Smooth muscle cell (in vitro differentiated cells): Measurements from ENCODE around the gene MYOCD. TPM values are rescaled to one million over a fixed set of nuclear protein-coding genes. Genes with fewer than 3 reads are reported as not detected.

ENCODE experiments used
- DNase-seq: peaks from one replicate; lab custom pipeline; 2025; ENCODE audit not compliant: unreplicated experiment; lab: John Stamatoyannopoulos, UW
- H2AFZ ChIP-seq: fragments of 200-600 bp; sonication (generic); 2 replicates; pipeline ENCODE4 v1.6.0; 2016; ENCODE audit warnings: antibody characterized with exemption, low read depth, mild to moderate bottlenecking
- H3F3A ChIP-seq: fragments of 200-600 bp; sonication (generic); 2 replicates; pipeline ENCODE4 v1.6.0; 2017; ENCODE audit warnings: antibody characterized with exemption, low read depth
- H3K27ac ChIP-seq: fragments of 200-600 bp; sonication (generic); 2 replicates; pipeline ENCODE4 v1.5.1; 2016; ENCODE audit warnings: low read depth, mild to moderate bottlenecking
- H3K27me3 ChIP-seq: fragments of 200-600 bp; sonication (generic); 2 replicates; pipeline ENCODE4 v1.6.1; 2016; ENCODE audit warnings: low read depth, mild to moderate bottlenecking
- H3K36me3 ChIP-seq: fragments of 200-600 bp; sonication (generic); 2 replicates; pipeline ENCODE4 v1.5.1; 2016; ENCODE audit warnings: low read depth
- H3K4me1 ChIP-seq: fragments of 200-600 bp; sonication (generic); 2 replicates; pipeline ENCODE4 v1.5.1; 2016; ENCODE audit warnings: low read depth
- H3K4me2 ChIP-seq: fragments of 200-600 bp; sonication (generic); 2 replicates; pipeline ENCODE4 v1.6.0; 2016; ENCODE audit warnings: mild to moderate bottlenecking
- H3K4me3 ChIP-seq: fragments of 200-600 bp; sonication (generic); 2 replicates; pipeline ENCODE4 v1.5.1; 2016; ENCODE audit warnings: mild to moderate bottlenecking
- H3K79me2 ChIP-seq: fragments of 200-600 bp; sonication (generic); 2 replicates; pipeline ENCODE4 v1.6.0; 2016; ENCODE audit warnings: low read depth, mild to moderate bottlenecking
- H3K9ac ChIP-seq: fragments of 200-600 bp; sonication (generic); 2 replicates; pipeline ENCODE4 v1.6.0; 2016; ENCODE audit warnings: low read depth
- H3K9me3 ChIP-seq: fragments of 200-600 bp; sonication (generic); replicated peaks from 2 replicates; pipeline ENCODE4 v1.5.1; 2016; ENCODE audit warnings: low read depth
- H4K20me1 ChIP-seq: fragments of 200-600 bp; sonication (generic); 2 replicates; pipeline ENCODE4 v1.6.0; 2016; ENCODE audit warnings: low read depth
- CTCF ChIP-seq: fragments of 200-600 bp; sonication (generic); IDR thresholded peaks from 2 replicates; pipeline ENCODE4 v1.5.1; 2017; ENCODE audit warnings: borderline replicate concordance, mild to moderate bottlenecking, antibody characterized with exemption; ENCODE audit not compliant: insufficient read depth, poor library complexity, severe bottlenecking
- WGBS: methylation state at CpG from one replicate; pipeline ENCODE4 v1.1.7; 2016; ENCODE audit warnings: low lambda C conversion rate; 5-methylcytosine and 5-hydroxymethylcytosine counted together
- polyA plus RNA-seq: library from polyadenylated mRNA; unstranded; fragments of >200 nt; fragmentation: Nextera tagmentation; extraction: Ambion mirVana; gene quantifications from 2 replicates; pipeline ENCODE4 v1.2.1, GENCODE V29; 2016
- total RNA-seq: library from RNA; depleted of rRNA; stranded (reverse); fragments of >200 nt; gene quantifications from 2 replicates; pipeline ENCODE4 v1.2.3, GENCODE V29; 2014

The MYOCD gene
- total and polyA plus RNA-seq, 2 experiments from 2014 or later, result 0.58 to 1.8 TPM

GRCh38 chr17:12737740-12738469, 72.2 kb downstream of the MYOCD start:
- Histone ChIP-seq H3K27ac (no peak overlapping the region), H3K36me3 (no peaks in the 10 kb centered on the region), H2AFZ (no peak overlapping the region), H3K9me3 (no peaks in the 10 kb centered on the region), H3K4me1 (no peaks in the 10 kb centered on the region), H4K20me1 (no peaks in the 10 kb centered on the region), H3K4me2 (no peak overlapping the region), H3F3A (no peaks in the 10 kb centered on the region), H3K27me3 (no peaks in the 10 kb centered on the region), H3K79me2 (no peaks in the 10 kb centered on the region), H3K4me3 (no peak overlapping the region), H3K9ac (no peak overlapping the region)
- 86% methylated on average over 7 of the region's 7 CpGs for WGBS
- no peak for DNase-seq
- TF ChIP-seq CTCF, result no peak

GRCh38 chr17:12738624-12739023, 72.9 kb downstream of the MYOCD start:
- no peak for TF ChIP-seq CTCF
- H3K4me2 ChIP-seq, result no peak overlapping the region
- no peaks in the 10 kb centered on the region for H3K36me3 ChIP-seq
- no peaks in the 10 kb centered on the region for H3K9me3 ChIP-seq
- no peak overlapping the region for H2AFZ ChIP-seq
- DNase-seq, result no peak
- H3K4me1 ChIP-seq, result no peaks in the 10 kb centered on the region
- H3K27ac ChIP-seq, result no peak overlapping the region
- no peaks in the 10 kb centered on the region for H3K79me2 ChIP-seq
- no peak overlapping the region for H3K4me3 ChIP-seq
- H4K20me1 ChIP-seq, result no peaks in the 10 kb centered on the region
- 99% methylated on average over 2 of the region's 2 CpGs for WGBS
- H3K27me3 ChIP-seq, result no peaks in the 10 kb centered on the region
- no peaks in the 10 kb centered on the region for H3F3A ChIP-seq
- H3K9ac ChIP-seq, result no peak overlapping the region

- no peak overlapping the region for H2AFZ ChIP-seq
- no peaks in the 10 kb centered on the region for H4K20me1 ChIP-seq
- H3K27ac ChIP-seq, result no peak overlapping the region
- H3K4me2 ChIP-seq, result no peak overlapping the region
- no peaks in the 10 kb centered on the region for H3K79me2 ChIP-seq
- DNase-seq, result no peak
- no peaks in the 10 kb centered on the region for H3K27me3 ChIP-seq
- no peaks in the 10 kb centered on the region for H3K4me1 ChIP-seq
- H3K9ac ChIP-seq, result no peak overlapping the region
- no peak for TF ChIP-seq CTCF
- no peaks in the 10 kb centered on the region for H3K36me3 ChIP-seq
- H3K9me3 ChIP-seq, result no peaks in the 10 kb centered on the region
- no peak overlapping the region for H3K4me3 ChIP-seq
- WGBS, result 79% methylated on average over 4 of the region's 4 CpGs
- no peaks in the 10 kb centered on the region for H3F3A ChIP-seq
Measured at GRCh38 chr17:12739500-12739899, 73.8 kb downstream of the MYOCD start.

- Histone ChIP-seq H4K20me1 (no peaks in the 10 kb centered on the region), H3K4me2 (no peak overlapping the region), H3K27ac (no peak overlapping the region), H2AFZ (no peak overlapping the region), H3K36me3 (no peaks in the 10 kb centered on the region), H3K4me3 (no peak overlapping the region), H3K27me3 (no peaks in the 10 kb centered on the region), H3K9ac (no peak overlapping the region), H3K4me1 (no peaks in the 10 kb centered on the region), H3K79me2 (no peaks in the 10 kb centered on the region), H3K9me3 (no peaks in the 10 kb centered on the region), H3F3A (no peaks in the 10 kb centered on the region)
- WGBS, result 97% methylated on average over 3 of the region's 3 CpGs
- no peak for TF ChIP-seq CTCF
- DNase-seq, result no peak
Measured at GRCh38 chr17:12743046-12743445, 77.4 kb downstream of the MYOCD start.
